KMS-11 (cell line): ENCODE measurements around the gene DYNLL1.
A peak's percentile ranks its signal among the peaks of the same experiment; 100 is the strongest.
"Not testable (repeated sequence)": the region's sequence is repeated elsewhere in the genome, so short reads cannot be mapped to it uniquely, and the experiment has no call there.

Source experiments
- H2AFZ ChIP-seq: fragments of 200-600 bp; sonication (generic); 2 replicates; pipeline ENCODE4 v1.6.1; 2016; ENCODE audit warnings: antibody characterized with exemption, mixed run types, low read depth
- H3K27ac ChIP-seq: fragments of 200-600 bp; sonication (generic); 2 replicates; pipeline ENCODE4 v1.6.1; 2016; ENCODE audit warnings: mild to moderate bottlenecking, mixed run types
- H3K27me3 ChIP-seq: fragments of 200-600 bp; sonication (generic); 2 replicates; pipeline ENCODE4 v1.6.1; 2017; ENCODE audit warnings: mild to moderate bottlenecking, low read depth, mixed run types, moderate library complexity; ENCODE audit not compliant: insufficient read depth
- H3K36me3 ChIP-seq: fragments of 200-600 bp; sonication (generic); 2 replicates; pipeline ENCODE4 v1.6.1; 2017; ENCODE audit warnings: mild to moderate bottlenecking, mixed run types; ENCODE audit not compliant: insufficient read depth
- H3K4me1 ChIP-seq: fragments of 200-600 bp; sonication (generic); 2 replicates; pipeline ENCODE4 v1.6.1; 2016; ENCODE audit warnings: mild to moderate bottlenecking, low read depth, mixed run types; ENCODE audit not compliant: poor library complexity, severe bottlenecking
- H3K4me2 ChIP-seq: fragments of 200-600 bp; sonication (generic); 2 replicates; pipeline ENCODE4 v1.7.0; 2016; ENCODE audit warnings: mild to moderate bottlenecking, mixed run types
- H3K4me3 ChIP-seq: fragments of 200-600 bp; sonication (generic); IDR thresholded peaks from 2 replicates; pipeline ENCODE4 v1.6.1; 2017; ENCODE audit warnings: low read depth, low read length, mixed read lengths; ENCODE audit not compliant: insufficient read depth
- H3K79me2 ChIP-seq: fragments of 200-600 bp; sonication (generic); 2 replicates; pipeline ENCODE4 v1.6.1; 2016; ENCODE audit warnings: low read depth, mixed run types; ENCODE audit not compliant: insufficient read depth
- H3K9ac ChIP-seq: fragments of 200-600 bp; sonication (generic); 2 replicates; pipeline ENCODE4 v1.6.1; 2016; ENCODE audit warnings: mild to moderate bottlenecking, mixed run types
- H4K20me1 ChIP-seq: fragments of 200-600 bp; sonication (generic); 2 replicates; pipeline ENCODE4 v1.6.1; 2016; ENCODE audit warnings: mild to moderate bottlenecking, mixed run types; ENCODE audit not compliant: insufficient read depth
- TF ChIP-seq, protein P1 (sequence below): fragments of 200-600 bp; sonication (generic); conservative IDR thresholded peaks from 2 replicates; pipeline ENCODE4 v1.6.1; 2017; ENCODE audit warnings: low read depth, mild to moderate bottlenecking, antibody characterized with exemption, low read length, moderate library complexity, mixed read lengths

Gene DYNLL1

DNA sequence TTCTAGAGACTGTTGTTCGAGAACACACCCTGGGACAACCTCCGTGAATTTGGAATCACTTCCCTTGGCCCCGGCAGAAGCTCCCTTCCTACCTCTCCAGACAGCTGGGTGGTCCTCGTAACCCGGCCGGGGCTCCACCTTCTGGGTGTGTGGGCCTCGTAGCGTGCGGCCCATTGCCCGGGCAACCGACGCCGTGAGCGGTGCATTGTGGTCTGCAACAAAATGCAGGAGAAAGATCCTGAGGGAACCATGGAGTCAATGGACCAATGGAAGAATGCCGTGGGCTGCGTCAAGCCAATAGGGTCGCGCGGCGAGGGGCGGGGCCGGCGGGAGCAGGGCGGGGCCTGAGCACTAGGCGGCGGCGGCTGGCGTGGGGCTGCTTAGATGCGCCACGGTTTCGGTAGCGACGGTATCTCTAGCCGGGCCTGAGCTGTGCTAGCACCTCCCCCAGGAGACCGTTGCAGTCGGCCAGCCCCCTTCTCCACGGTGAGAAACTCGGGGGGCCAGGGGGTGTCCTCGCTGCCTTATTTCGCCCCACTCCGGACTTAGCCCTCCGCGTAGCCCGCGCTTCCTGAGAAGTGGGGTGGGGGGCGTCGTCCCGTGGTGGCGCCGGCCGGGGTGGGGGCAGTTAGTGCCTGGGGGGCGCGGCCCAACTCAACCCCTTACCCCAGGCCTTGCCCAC is at the start of gene DYNLL1:
TSS of gene DYNLL1 (plus strand) at position 383 of the 682 bp plus-strand sequence. CDS start 309 bp downstream, outside the sequence.
- Histone ChIP-seq H3K36me3 (no peaks in the 10 kb centered on the region), H3K4me1 (peaks cover 15% of the 10 kb centered on the region), H3K79me2 (peaks cover 34% of the 10 kb centered on the region), H3K27me3 (no peaks in the 10 kb centered on the region), H4K20me1 (no peaks in the 10 kb centered on the region), H3K9ac (peak within 1 kb of the TSS; percentile 59), H3K4me3 (no peak within 1 kb of the TSS), H2AFZ (peak within 1 kb of the TSS; percentile 38; the same call in 1 of the 2 replicates), H3K4me2 (peak within 1 kb of the TSS; percentile 80), H3K27ac (peak within 1 kb of the TSS; percentile 42)
- TF ChIP-seq, protein P1, sequence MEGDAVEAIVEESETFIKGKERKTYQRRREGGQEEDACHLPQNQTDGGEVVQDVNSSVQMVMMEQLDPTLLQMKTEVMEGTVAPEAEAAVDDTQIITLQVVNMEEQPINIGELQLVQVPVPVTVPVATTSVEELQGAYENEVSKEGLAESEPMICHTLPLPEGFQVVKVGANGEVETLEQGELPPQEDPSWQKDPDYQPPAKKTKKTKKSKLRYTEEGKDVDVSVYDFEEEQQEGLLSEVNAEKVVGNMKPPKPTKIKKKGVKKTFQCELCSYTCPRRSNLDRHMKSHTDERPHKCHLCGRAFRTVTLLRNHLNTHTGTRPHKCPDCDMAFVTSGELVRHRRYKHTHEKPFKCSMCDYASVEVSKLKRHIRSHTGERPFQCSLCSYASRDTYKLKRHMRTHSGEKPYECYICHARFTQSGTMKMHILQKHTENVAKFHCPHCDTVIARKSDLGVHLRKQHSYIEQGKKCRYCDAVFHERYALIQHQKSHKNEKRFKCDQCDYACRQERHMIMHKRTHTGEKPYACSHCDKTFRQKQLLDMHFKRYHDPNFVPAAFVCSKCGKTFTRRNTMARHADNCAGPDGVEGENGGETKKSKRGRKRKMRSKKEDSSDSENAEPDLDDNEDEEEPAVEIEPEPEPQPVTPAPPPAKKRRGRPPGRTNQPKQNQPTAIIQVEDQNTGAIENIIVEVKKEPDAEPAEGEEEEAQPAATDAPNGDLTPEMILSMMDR: no peak

DNA sequence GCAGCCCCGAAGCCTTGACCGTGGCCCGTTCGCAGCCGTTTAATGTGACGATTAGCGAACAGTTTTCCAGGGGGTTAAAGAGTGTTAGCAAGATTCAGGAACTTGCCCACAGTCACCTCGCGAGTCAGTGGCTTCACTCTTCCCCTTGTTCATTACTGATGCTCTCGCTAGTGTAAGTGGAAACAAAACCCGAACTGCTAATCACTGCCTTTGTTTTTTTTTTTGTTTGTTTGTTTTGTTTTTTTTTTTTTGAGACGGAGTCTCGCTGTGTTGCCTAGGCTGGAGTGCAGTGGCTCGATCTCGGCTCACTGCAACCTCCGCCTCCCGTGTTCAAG is 49.1 kb upstream of the DYNLL1 start:
- peak overlapping the region; percentile 71 for H3K9ac ChIP-seq
- H3K4me2 ChIP-seq: peak overlapping the region; percentile 78; the same call in 1 of the 2 replicates
- peaks cover 16% of the 10 kb centered on the region for H3K4me1 ChIP-seq
- H2AFZ ChIP-seq: peak overlapping the region; percentile 64
- peak overlapping the region; percentile 67 for H3K27ac ChIP-seq
- not testable (repeated sequence) for H3K36me3 ChIP-seq, H3K27me3 ChIP-seq, H4K20me1 ChIP-seq, H3K4me3 ChIP-seq
- H3K79me2 ChIP-seq: peaks cover 48% of the 10 kb centered on the region

DNA sequence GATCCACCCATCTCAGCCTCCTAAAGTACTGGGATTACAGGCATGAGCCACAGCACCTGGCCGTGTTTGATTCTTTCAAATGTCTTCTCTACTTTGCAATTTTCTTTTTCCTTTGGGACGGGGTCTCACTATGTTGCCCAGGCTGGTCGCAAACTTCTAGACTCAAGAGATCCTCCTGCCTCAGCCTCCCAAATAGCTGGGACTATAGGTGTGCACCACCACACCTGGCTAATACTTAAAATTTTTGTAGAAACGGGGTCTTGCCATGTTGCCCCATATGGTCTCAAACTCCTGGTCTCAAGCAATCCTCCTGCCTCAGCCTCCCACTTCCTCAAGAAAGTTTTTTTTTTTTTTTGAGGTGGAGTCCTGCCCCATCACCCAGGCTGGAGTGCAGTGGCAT is 47.9 kb upstream of the DYNLL1 start:
- no peak overlapping the region for H3K9ac ChIP-seq
- H3K4me1 ChIP-seq: peaks cover 17% of the 10 kb centered on the region
- H2AFZ ChIP-seq: no peak overlapping the region
- H3K27me3 ChIP-seq: no peaks in the 10 kb centered on the region
- peak overlapping the region; percentile 78; the same call in 1 of the 2 replicates for H3K4me2 ChIP-seq
- no peak overlapping the region for H3K27ac ChIP-seq
- TF ChIP-seq, protein P1: no peak
- H3K4me3 ChIP-seq: no peak overlapping the region
- H4K20me1 ChIP-seq: no peaks in the 10 kb centered on the region
- H3K79me2 ChIP-seq: peaks cover 48% of the 10 kb centered on the region
- H3K36me3 ChIP-seq: no peaks in the 10 kb centered on the region

DNA sequence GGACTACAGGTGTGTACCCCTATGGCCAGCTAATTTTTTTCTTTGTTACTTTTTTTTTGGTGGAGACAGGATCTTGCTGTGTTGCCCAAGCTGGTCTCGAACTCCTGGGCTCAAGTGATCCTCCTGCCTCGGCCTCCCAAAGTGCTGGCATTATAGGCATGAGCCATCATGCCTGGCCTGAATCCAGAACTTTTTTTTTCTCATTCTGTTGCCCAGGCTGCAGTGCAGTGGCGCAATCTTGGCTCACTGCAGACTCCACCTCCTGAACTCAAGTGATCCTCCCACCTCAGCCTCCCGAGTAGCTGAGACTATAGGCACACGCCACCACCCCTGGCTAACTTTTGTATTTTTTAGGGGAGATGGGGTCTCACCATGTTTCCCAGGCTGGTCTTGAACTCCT is 43.4 kb upstream of the DYNLL1 start:
- H3K27ac ChIP-seq, H3K9ac ChIP-seq, H3K36me3 ChIP-seq, H3K27me3 ChIP-seq, H3K4me3 ChIP-seq, H2AFZ ChIP-seq, H4K20me1 ChIP-seq, H3K4me2 ChIP-seq: not testable (repeated sequence)
- peaks cover 16% of the 10 kb centered on the region for H3K4me1 ChIP-seq
- H3K79me2 ChIP-seq: peaks cover 23% of the 10 kb centered on the region

DNA sequence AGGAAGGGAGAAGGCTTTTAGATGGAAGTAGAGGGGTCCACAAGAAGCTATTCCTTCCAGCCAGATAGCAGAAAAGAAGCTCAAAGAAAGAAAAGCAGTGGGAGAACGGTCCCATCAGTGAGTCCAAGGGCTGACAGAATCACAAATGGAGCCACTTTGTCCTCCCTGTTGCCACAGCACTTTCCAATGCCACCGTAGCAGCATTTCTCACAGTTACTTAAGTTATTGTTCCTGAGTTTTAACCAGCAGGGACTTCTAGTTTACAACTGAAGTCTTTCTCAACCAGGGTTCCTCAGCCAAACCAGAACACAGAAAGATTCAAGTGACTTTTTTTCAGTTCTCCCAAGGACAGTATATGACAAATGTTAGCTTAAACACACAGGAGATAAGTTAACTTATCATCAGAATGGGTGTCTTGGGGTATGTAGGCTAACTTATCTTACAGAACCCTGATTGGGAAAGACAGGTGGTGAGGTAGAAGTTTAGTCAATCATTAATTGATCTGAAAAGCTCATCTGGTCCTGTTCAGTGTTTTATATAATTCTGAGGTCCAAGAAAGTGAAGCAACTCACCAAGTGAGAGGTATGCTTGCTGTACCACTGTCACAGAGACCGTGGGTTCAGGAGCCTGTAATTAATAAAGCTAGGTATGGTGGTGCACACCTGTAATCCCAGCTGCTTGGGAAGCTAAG is 42.7 kb upstream of the DYNLL1 start:
- Histone ChIP-seq H3K4me1 (peaks cover 14% of the 10 kb centered on the region), H2AFZ (no peak overlapping the region), H3K9ac (no peak overlapping the region), H4K20me1 (no peaks in the 10 kb centered on the region), H3K79me2 (peaks cover 16% of the 10 kb centered on the region; the same call in 1 of the 2 replicates), H3K4me2 (no peak overlapping the region), H3K4me3 (no peak overlapping the region), H3K27me3 (no peaks in the 10 kb centered on the region), H3K27ac (no peak overlapping the region), H3K36me3 (no peaks in the 10 kb centered on the region)
- TF ChIP-seq, protein P1: no peak
